SH-SY5Y (cell line): Measurements from ENCODE around the gene PKDCC.

Source experiments
- GATA2 ChIP-seq: IDR thresholded peaks from 2 replicates; pipeline ENCODE4 v1.6.1; 2011; ENCODE audit warnings: mild to moderate bottlenecking, low read depth, low read length
- GATA3 ChIP-seq: IDR thresholded peaks from 2 replicates; pipeline ENCODE4 v1.6.1; 2011; ENCODE audit warnings: low read depth, mild to moderate bottlenecking, low read length, moderate library complexity

GRCh38 chr2:42090216-42090615 lies 42.4 kb downstream of the PKDCC start:
- TF ChIP-seq GATA3 (no peak), GATA2 (no peak)
